ENCODE measurements around the gene SLC6A19.
"Not testable (repeated sequence)": the region's sequence is repeated elsewhere in the genome, so short reads cannot be mapped to it uniquely, and the experiment has no call there.

SLC6A19 gene

DNA sequence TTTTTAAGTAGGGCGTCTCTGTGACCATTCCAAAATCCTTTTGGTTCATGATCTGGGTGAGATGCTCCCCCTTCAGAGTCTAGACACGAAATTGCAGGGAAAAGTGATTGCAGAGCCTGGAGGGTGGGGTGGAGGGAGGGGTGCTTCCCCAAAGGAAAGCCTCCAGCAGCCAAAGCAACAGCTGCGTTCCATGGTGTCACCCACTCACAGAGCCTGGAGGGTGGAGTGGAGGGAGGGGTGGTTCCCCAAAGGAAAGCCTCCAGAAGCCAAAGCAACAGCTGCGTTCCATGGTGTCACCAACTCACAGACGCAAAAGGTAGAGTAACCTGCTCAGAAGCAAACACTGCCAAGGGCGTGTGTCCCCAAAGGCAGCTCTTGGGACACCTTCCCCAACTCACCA lies 46.4 kb downstream of the SLC6A19 start:
- no peak for DNase-seq

DNA sequence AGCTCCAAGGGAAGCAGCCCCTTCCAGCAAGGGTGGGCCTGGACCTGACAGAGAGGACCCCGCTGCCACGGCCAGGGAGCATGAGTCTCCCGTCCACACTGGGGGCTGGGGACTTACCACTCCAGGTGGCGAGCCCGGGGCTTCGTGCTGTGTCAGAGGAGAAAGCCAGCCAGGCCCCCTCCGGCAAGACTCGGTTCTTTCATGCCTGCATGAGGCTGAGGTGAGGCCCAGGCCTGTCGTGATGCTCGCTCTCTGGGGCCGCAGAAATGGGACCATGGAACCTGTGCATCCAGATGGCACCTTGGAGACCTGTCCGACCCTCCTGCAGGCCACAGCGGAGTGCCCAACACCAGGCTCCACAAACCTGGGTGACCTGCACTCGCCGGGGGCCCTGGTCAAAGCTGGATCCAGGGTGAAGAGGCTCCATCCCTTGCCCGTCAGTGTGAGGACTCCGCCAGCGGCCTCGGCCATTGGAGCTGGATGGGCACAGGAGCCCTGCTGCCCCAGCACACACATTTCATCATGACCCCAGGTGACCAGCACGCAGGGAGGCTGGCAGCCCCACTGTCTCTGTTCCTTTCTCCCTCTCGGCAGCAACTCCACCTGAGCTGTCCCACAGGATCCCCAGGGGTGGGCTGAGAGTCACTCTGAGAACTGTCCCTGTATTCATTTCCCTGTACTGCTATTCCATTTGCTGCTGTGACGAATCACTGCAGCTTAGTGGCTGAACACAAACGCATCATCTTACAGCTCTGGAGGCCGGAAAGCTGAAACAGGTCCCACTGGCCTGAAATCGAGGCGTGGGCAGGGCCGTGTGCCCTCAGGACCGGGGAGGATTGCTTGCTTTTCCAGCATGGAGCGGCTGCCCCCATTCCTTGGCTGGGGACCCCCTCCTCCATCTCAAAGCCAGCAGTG lies 48.2 kb downstream of the SLC6A19 start:
- no peak for DNase-seq

DNA sequence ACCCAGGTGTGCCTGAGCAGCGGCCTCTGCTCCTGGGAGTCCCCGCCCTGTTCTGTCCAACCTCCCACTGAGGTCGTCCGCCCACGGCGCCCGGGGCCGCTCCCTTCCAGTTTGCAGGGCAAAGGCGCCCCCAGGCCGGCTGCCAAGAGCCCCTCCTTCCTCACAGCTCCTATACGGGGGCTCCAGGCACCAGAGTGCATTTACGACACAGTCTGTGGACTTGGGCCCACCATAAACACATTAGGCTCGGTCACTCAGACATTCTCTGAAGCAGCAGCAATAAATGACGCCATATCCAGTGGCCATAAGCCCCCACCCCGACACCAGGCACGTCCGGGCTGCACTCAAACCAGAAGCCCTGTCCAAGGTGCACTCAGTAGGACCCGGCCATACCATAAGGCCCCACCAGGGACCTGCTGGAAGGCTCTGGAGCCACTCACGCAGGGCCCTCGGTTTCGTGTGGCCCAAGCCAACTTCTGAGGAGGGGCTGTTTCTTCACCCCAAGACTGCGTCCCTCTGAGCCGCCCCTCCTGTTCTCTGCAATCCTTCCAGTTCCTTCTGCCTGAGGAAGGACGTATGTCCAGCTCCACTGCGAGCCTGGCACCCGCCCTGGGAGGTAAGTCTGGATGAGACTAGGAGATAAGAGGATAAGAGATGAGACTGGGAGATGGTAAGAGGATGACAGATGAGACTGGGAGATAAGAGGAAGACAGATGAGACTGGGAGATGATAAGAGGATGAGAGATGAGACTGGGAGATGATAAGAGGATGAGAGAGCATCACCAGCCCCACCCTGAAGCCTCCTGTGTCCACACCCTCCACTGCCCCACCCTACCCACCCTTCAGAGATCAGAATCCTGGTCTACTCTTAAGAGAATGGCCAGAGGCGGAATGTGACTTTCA lies 50.5 kb downstream of the SLC6A19 start:
- DNase-seq, result no peak

DNA sequence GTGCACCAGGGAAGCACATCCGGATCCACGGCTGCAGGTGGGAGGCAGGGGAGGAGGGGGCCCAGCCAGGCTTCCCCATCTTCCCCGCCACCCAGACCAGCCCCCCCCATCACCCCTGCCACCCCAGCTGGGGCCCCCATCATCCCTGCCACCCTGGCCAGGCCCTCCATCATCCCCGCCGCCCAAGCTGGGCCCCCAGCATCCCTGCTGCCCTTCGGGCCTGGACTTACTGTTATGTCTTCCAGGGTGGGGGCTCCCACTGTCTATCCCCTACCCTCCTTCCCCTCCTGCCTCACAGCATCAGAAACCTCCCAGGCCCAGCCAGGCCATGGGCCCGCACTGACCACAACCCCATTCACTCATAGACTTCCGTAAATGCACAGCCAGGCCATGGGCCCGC lies 51.3 kb downstream of the SLC6A19 start:
- DNase-seq, result no peak

DNA sequence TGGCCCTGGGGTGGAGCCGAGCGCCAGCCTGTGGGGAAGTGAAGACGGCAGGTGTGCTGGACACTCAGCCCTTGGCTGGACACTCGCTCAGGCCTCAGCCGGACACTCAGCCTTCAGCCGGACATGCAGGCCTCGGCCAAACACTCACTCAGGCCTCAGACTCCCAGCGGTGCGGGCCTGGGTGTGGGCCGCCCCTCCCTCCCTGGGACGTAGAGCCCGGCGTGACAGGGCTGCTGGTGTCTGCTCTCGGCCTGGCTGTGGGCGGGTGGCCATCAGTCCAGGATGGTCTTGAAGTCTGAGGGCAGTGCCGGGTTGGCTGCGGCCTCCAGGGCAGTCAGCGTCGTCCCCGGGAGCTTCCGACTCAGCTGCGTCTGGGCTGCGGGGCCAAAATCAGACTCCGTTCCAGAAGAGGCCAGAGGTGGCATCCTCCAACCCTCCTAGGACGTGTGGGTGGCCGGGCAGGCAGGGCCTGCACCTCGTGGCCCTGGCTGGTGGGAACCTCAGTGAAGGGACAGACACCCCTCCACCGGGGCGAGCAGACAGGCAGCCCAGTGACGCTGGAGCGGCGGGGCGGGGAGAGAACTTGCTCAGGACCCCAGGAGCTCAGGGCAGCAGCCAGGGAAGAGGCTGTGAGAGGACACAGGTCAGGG lies 52.2 kb downstream of the SLC6A19 start:
- DNase-seq, result no peak

DNA sequence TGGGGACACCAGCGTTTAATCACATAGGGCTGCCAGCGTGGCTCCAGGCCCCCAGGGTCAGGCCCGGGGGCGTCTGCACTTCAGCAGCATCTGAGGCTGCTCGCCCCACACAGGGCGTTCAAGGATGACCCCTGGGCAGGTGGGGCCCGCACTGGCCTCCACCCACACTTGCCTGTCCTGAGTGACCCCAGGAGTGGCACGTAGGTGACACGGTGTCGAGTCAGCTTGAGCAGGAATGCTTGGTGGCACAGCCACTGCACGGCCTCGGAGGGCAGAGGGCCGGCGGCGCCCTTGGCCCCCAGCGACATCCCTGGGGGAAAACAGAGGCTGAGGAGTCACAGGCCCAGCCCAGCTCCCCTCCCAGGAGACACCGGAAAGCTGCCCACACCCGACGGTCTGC lies 52.8 kb downstream of the SLC6A19 start:
- no peak for DNase-seq

DNA sequence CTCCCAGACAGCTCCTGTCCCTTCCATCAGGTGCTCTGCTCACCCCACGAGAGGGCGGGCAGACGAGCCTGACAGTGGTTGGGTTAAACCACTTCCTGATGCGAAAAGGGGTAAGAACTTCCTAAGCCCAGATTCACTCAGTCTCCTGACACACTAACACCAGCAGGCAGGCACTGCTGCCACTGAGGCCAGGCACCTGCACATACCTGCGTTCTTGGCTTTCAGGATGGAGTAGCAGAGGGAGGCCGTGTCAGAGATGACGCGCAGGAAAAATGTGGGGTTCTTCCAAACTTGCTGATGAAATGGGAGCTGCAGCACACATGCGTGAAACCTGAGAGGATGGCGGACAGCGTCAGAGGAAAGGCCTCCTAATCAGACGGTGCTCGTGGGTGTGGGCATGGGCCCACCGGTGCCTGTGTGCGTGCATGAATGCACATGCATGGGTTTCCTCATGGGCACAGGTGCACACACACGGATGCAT lies 53.7 kb downstream of the SLC6A19 start:
- DNase-seq, result no peak

DNA sequence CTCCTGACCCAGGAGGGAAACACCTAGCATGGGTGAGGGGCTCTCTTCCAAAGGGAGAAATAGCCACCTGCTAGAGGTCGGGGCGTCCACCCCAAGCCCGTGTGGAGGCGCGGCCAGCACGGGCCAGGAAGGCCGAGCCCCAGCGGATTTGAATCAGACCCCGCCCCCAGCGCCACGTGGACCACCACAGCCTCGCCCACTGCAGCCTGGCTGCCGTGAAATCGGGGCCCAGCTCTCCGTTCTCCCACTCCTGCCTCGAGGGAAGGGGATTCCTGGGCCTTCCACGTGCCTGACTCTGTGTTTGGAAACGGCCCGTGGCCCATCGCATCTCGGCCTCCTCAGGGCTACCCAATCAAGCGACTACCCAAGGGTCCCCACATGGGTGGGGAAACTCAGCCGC lies 55.4 kb downstream of the SLC6A19 start:
- no peak for DNase-seq

DNA sequence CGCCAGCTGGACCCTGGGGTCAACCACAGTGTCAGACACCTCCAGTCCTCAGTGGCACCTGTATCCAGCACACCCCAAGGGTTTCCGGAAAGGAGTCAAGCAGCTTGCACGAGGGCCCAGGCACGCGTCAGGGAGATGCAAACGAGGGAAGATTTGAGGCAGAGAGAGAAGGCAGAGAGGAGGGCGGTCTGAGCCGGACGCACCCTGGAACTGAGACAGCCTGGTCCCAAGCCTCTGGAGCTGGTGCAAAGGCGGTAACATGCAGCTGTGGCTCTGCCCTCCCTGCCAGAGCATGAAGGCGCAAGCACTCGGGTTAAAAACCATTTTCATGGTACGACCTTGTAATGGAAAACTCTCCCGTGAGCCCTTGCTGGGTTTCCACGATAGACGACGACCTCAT lies 56.0 kb downstream of the SLC6A19 start:
- DNase-seq, result no peak

DNA sequence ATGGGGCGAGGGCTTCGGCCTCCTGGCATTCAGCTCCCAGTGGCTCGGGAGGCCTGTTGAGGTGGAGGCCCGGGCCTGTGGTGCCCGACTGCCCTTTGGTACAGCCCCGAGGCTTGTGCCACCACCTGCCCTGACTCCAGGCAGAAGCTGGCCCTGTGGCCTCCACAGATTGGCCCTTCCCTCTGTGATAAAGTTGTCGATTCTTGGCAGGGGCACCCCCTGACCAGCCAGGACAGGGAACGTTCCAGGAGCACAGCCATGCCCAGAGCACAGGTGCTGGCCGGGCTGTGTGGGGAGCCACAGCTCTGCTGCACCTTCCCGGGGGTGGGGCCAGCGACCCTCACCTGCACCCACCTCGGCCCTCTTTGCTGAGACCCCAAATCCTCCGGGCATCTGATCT lies 56.4 kb downstream of the SLC6A19 start:
- DNase-seq, result no peak

DNA sequence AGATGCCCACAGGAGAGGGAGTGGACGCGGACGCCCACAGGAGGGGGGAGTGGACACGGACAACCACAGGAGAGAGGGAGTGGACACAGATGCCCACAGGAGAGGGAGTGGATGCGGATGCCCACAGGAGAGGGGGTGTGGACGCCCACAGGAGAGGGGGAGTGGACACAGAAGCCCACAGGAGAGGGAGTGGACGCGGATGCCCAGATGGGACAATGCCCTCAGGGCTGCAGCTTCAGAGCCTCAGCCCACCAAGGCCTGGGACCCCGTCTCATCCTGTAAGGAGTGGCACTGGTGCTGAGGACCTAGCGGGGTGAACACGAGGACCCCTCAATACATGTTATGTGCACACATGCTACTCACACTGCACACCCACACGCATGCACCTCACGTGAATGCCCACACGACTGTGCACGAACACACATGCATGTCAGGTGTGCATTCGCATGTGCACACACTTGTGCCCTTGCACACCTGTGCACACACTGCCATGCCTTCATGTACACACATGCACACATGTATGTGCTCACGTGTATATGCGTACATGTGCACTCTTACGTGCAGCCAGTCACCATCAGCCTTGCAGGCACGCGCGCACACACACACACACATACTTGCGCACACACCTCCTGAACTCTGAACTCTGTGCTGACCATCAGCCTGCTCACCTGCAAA lies 58.5 kb downstream of the SLC6A19 start:
- DNase-seq, result no peak

DNA sequence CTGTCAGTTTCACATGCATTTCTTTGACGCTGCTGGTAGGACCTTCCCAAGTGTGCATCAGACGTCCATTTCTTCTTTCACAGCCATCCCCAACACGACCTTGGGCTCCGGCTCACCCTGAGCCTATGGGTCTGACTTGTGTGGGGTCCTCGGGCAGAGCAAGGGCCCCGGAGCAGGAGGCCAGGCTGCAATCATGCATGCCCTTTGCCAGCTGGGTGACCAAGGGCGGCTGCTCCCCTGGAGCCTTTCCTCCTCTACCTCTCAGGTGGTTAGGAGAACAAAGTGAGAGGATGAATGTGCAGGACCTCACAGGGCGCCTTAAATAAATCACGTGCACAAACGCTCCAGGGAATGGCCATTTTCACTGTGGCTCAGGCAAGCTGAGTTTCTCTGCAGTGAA lies 60.2 kb downstream of the SLC6A19 start:
- DNase-seq, result no peak

DNA sequence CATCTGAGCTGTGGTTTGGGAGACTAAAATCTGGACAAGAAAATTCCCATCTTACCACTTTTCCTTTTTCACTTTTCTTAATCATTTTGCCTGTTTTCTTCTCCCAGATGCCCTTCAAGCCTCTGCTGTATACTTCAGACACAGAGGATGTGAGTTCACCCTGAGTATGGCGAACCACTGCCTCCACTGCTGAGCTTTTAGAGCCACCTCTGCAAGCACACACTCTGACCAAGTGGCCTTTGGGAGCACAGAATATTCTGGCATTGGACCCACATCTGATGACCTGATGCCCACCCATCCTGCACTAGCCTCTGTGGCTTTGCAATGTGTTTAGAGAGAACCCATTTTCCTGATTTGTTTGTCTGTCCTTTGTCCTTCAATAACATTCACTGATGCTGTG lies 61.0 kb downstream of the SLC6A19 start:
- DNase-seq, result no peak

DNA sequence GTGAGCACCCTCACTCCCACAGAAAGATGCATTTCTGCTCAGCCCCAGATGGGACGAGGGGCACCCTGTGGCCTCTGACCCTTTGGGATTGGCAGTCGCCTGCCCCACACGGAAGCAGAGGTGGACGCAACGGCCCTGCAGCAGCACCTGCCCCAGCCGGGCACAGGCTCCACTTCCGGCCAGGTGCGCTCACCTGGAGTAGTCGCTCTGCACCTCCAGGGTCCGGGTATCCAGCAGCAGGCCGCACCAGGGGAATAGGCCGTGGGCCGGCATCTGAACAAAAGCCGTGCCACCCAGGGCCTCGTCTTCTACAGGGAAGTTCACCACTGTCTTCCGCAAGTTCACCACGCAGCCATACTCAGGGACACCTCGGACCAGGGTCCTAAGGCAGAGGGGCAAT lies 62.8 kb downstream of the SLC6A19 start:
- DNase-seq, result no peak

DNA sequence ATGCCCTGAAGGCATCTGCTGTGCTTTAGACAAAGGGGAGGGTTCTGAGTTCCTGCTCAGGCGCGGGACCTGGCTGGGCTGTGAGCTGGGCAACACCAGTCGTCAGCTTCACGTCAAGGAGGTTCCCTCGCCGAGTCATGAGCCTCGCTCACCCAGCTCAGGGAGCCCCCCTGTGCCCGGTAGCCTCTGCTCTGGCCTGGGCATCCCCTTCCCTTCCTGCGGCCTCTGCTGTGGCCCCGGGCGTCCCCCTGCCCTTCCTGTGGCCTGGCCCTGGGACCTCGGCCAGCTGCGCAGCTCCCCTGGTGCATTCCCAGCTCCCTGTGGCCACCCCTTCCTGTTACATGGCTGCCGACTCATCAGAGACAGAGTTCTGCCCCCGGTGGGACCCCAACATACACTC lies 63.6 kb downstream of the SLC6A19 start:
- DNase-seq, result no peak

DNA sequence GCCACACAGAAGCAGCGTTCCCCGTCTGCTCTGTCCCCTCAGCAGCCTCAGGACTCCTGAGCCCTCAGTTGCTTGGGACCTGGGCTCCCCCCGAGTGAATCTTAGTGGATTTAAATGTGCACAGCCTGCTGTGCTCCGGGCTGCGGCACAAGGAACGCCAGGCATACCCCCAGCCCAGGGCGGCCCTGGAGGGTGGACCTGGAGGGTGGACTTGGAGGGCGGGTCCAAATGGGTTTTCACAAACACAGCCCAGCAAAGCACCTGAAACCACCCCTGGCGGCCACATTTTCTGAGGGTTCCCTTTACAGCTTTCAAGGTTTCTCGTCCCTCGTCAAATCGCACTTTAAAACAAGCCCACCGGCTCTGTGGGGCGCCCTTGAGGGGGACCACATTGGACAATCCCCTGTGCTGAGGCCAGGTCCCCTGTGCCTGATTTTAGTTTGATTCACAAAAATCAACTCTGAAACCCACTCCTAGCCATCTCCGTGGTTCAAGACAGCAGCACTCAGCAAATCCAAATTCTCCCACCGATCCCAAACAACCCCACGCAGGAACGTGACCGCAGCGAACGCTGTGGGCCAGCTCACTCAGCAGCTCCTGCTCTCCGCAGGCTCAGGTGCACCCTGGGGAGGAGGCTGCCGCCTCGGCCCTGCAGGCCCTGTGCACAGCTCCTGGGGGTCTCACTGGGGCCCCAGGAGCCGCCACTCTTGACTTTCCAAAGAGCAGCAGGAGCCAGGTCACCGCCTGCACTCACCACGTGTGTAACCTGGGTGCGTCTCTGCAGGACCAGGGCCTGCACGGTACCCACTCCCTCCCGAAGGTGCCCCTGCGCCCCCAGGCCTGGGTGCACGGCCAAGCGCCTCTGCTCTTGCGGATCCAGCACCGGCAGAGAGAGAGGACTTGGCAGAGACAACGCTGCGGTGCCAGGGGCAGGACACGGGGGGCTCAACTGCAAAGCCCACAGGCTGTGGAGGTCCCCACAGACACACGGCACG lies 64.4 kb downstream of the SLC6A19 start:
- no peak for DNase-seq

DNA sequence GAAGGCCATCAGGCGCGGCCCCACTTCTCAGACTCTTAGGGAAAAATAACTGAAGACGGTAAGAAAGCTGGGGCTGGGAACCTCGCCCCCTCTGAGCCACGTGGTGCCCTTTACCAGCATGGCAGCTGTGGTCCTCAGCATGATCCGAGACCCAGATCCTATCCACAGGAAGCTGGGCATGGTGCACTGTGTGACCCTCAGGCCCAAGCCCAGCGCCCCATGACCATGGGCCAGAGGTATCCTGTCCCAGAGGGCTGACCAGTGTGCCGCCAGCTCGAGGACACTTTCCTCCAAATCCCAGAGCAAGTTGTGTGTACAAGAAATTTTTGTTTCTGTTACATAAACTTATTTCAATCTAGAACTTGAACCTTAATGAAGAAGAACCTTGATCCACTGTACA lies 65.4 kb downstream of the SLC6A19 start:
- DNase-seq, result no peak

DNA sequence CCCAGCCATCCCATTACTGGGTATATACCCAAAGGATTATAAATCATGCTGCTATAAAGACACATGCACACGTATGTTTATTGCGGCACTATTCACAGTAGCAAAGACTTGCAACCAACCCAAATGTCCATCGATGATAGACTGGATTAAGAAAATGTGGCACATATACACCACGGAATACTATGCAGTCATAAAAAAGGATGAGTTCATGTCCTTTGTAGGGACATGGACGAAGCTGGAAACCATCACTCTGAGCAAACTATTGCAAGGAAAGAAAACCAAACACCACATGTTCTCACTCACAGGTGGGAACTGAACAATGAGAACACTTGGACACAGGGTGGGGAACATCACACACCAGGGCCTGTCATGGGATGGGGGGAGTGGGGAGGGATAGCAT lies 66.1 kb downstream of the SLC6A19 start:
- DNase-seq, result not testable (repeated sequence)

DNA sequence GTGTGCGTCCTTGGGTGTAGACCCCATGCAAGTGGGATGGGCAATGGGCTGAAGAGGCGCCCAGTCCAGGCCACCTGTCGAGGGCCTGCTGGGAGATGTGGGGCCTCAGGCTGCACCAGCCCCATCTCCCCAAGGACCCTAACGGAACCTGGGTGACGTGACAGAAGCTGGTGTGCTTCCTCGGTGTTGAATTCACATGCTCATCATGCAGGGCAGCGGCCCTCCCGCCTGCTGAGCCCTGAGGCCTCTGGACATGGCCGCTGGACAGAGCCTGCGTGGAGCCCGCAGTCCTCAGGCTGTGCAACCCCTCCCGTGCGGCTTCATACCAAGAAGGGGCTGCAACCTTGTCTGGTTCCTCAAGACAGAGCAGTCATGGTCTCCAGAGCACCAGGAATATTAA lies 66.7 kb downstream of the SLC6A19 start:
- no peak for DNase-seq

DNA sequence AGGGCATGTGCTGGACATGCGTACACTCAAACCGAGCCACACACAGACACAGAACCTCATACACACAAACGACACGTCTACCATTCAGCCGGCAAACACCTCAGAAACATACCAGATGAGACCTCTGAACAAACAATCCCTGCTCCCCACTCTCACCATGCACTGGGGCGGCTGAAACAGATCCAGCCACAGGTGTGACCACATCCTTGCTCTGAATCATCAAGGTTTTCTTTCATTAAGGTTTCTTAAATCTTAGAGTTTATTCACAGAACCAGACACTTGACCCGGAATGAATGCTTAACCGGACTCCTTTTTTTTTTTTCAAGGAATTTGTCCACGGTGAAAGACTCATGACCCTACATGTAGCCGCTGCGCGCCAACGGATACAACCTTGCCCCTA lies 67.3 kb downstream of the SLC6A19 start:
- no peak for DNase-seq

DNA sequence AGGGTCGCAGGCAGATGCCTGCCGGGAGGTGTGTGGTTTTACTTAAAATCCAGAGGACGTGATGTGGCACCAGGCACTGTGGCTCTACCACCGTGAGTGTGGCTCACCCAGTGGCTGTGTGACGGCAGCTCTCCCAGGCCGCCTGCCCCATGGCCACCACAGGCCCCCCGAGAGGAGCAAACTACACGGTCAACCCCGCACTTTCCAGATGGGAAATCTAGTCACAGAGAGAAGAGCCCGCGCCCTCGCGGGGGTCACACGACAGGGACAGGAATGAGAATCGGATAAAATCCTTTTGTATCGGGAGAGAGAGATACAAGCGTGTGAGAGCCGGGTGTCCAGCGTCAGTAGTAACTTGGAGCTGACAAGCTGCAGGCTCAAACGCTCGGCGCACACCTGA lies 69.0 kb downstream of the SLC6A19 start:
- no peak for DNase-seq
